Natural killer cell (primary cell): Measurements from ENCODE around the gene ISG20L2. TPM values are rescaled to one million over a fixed set of nuclear protein-coding genes. Genes with fewer than 3 reads are reported as not detected.

Source experiments
- ATAC-seq, 3 donors: fragments of 150-1000 bp in 2 of 3; fragments of 200-7000 bp in 1 of 3; cut with Tn5 transposase; 1 replicate in 1 of 3; 2 replicates in 2 of 3; pipeline ENCODE4 v1.10.0; 2021; ENCODE audit warnings: mild to moderate bottlenecking in 2 of 3, moderate library complexity in 2 of 3
- DNase-seq, 2 donors: peaks; one replicate each; pipeline versions ENCODE4 v3.0.0 to v3.0.0-alpha.2; 2013 to 2021; ENCODE audit warnings: mixed read lengths in 1 of 2
- H3K27ac ChIP-seq: one replicate; pipeline ENCODE4 v1.5.1; 2013; ENCODE audit warnings: mild to moderate bottlenecking, low read length
- H3K27me3 ChIP-seq: one replicate; pipeline ENCODE4 v1.6.1; 2013; ENCODE audit warnings: low read length; ENCODE audit not compliant: control insufficient read depth, insufficient read depth
- H3K36me3 ChIP-seq: one replicate; pipeline ENCODE4 v1.6.1; 2013; ENCODE audit warnings: low read length; ENCODE audit not compliant: control insufficient read depth, insufficient read depth
- H3K4me1 ChIP-seq: one replicate; pipeline ENCODE4 v1.6.1; 2013; ENCODE audit warnings: low read length; ENCODE audit not compliant: control insufficient read depth, insufficient read depth
- H3K4me3 ChIP-seq: one replicate; pipeline ENCODE4 v1.5.1; 2013; ENCODE audit warnings: low read length
- H3K9me3 ChIP-seq: one replicate; pipeline ENCODE4 v1.6.1; 2013; ENCODE audit warnings: low read length; ENCODE audit not compliant: control insufficient read depth, insufficient read depth
- H3K27ac Mint-ChIP-seq, 2 donors: one replicate each; pipeline ENCODE4 v1.8.0; 2022; ENCODE audit warnings: mild to moderate bottlenecking in 2 of 2, mixed read lengths in 2 of 2, moderate library complexity in 1 of 2
- H3K27me3 Mint-ChIP-seq, 2 donors: one replicate each; pipeline ENCODE4 v1.8.0; 2022; ENCODE audit warnings: low read depth in 2 of 2, mixed read lengths in 2 of 2
- H3K36me3 Mint-ChIP-seq: one replicate; pipeline ENCODE4 v1.8.0; 2022; ENCODE audit warnings: mixed read lengths
- H3K4me1 Mint-ChIP-seq, 2 donors: one replicate each; pipeline ENCODE4 v1.8.0; 2022; ENCODE audit warnings: mixed read lengths in 2 of 2
- H3K4me3 Mint-ChIP-seq: one replicate; pipeline ENCODE4 v1.8.0; 2022; ENCODE audit warnings: mild to moderate bottlenecking, moderate library complexity, mixed read lengths
- H3K9me3 Mint-ChIP-seq, 2 donors: one replicate each; pipeline ENCODE4 v1.8.0; 2022; ENCODE audit warnings: mixed read lengths in 2 of 2
- WGBS: methylation state at CpG from one replicate; pipeline ENCODE4 v1.1.7; 2013; ENCODE audit warnings: missing lambda C conversion rate; ENCODE audit not compliant: insufficient coverage; 5-methylcytosine and 5-hydroxymethylcytosine counted together
- intact Hi-C: fragments of 100-400 bp; cut with micrococcal nuclease; formaldehyde crosslinking; loops from one replicate; pipeline ENCODE4 v1.14.2; 2022
- total RNA-seq, 4 donors: library from RNA; stranded (reverse); fragments of 120-200 nt in 1 of 4; gene quantifications; one replicate each; pipeline versions ENCODE4 v1.2.3 to v1.2.4, GENCODE V29; 2013 to 2022
- TF ChIP-seq, protein P1 (sequence below): fragments of 200-600 bp; IDR thresholded peaks from one replicate; pipeline ENCODE4 v1.8.0; 2022; ENCODE audit warnings: antibody characterized with exemption

ISG20L2 gene
- total RNA-seq, 3 donors from 2014 or later (not counting 1 experiment from before 2014, with no cell fraction given): 60.3 to 71.9 (median 68.7) TPM

- Histone ChIP-seq H3K36me3 (peaks cover 3% of the 10 kb centered on the region), H3K4me1 (peaks cover 65% of the 10 kb centered on the region), H3K4me3 (peak overlapping the region; percentile 98), H3K27me3 (no peaks in the 10 kb centered on the region), H3K27ac (peak overlapping the region; percentile 89), H3K9me3 (no peaks in the 10 kb centered on the region)
- peaks cover 64 to 70% of the 10 kb centered on the region in 2 donors for H3K4me1 Mint-ChIP-seq
- H3K27ac Mint-ChIP-seq: peak overlapping the region; percentile 92 to 94
- intact Hi-C loops: no loop called here
- TF ChIP-seq, protein P1, sequence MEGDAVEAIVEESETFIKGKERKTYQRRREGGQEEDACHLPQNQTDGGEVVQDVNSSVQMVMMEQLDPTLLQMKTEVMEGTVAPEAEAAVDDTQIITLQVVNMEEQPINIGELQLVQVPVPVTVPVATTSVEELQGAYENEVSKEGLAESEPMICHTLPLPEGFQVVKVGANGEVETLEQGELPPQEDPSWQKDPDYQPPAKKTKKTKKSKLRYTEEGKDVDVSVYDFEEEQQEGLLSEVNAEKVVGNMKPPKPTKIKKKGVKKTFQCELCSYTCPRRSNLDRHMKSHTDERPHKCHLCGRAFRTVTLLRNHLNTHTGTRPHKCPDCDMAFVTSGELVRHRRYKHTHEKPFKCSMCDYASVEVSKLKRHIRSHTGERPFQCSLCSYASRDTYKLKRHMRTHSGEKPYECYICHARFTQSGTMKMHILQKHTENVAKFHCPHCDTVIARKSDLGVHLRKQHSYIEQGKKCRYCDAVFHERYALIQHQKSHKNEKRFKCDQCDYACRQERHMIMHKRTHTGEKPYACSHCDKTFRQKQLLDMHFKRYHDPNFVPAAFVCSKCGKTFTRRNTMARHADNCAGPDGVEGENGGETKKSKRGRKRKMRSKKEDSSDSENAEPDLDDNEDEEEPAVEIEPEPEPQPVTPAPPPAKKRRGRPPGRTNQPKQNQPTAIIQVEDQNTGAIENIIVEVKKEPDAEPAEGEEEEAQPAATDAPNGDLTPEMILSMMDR: no peak
- H3K27me3 Mint-ChIP-seq: no peaks in the 10 kb centered on the region
- 37% methylated on average over 8 of the region's 8 CpGs for WGBS
- H3K9me3 Mint-ChIP-seq: no peaks in the 10 kb centered on the region
- DNase-seq: peak in 1 of 2 donors; percentile 29
- peak overlapping the region; percentile 86 for H3K4me3 Mint-ChIP-seq
- H3K36me3 Mint-ChIP-seq: no peaks in the 10 kb centered on the region
- no peak for ATAC-seq
These were observed 21.0 kb upstream of the ISG20L2 start for GRCh38 chr1:156749419-156750118.

DNA sequence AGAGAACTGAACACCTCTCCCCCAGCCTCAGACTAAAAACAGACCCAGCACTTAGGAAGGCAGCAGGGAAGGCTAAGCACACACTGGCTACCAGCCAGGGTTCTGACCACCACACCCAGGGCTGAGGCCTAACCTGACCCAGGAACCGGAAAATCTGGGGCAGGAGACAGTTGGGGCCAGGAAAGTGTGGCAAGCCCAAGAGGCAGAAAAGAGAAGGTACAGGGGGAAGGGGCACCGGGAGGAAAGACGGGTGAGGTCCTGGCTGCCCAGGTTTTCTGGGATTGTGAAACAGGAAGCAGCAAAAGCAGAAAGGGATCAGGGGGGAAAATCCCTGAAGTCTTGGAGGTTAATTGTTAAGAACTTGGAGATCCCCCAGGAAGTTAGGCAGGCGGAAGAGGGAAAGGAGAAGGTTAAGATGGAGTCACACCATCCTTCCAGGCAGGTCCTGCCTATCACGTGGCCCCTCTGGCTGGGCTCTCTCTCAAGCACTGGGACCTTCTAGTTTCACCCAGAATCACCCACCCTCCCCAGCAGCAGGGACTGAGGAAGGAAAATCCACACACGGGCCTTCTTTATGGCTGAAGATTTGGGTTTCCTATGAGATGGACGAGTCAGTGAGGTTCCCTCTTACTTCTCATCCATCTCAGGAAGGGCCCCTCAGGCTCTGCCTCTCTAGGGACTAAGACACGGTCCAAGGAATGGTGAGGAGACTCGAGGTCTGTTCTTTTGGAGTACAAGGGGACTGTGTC is 20.3 kb upstream of the ISG20L2 start:
- TF ChIP-seq, protein P1: no peak

DNA sequence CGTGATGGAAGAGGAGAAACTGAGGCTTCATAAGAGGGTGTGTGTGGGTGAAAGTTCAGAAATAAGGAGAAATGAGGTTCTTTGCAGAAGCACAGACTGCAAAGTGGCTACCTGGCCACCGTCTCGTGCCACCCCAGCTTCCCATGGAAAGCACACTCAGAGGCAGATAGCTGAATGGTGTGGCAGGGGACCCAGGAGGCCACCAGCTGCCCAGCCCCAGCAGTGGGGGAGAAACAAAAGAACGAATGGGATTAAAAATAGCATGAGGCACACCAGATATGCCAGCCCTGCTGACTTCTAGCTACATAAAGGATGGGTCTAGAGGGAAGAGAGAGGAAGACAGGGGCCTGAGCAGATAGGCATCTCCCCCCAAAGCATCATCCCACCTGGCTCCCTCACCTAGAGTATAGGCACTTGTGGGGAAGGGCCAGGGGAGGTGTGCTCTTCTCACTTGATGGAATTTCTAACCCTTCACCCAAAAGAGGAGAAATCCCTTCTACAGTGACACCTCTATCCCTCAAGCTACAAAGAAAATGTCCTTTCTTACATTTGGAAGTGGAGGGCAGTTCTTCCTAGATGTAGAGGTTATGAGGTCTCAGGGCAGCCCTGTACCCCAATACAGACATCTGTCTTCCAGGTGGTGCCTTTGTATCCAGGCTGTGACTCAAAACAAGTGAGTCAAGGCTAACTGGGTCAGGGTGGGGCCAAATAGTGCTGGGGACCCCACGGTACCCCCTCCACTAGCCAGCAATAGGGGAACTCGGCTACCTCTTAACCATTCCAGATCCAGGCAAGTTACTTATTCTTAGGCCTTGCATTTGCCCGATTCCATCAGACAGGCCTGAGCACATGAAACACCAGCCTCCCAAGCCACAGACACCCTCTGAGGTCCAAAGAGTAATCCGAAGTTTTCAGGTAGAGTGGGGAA is 19.4 kb upstream of the ISG20L2 start:
- DNase-seq: peak in 1 of 2 donors; percentile 39
- H3K9me3 Mint-ChIP-seq: no peaks in the 10 kb centered on the region
- peak overlapping the region; percentile 92 to 94 for H3K27ac Mint-ChIP-seq
- H3K27me3 ChIP-seq: no peaks in the 10 kb centered on the region
- peak overlapping the region; percentile 89 for H3K27ac ChIP-seq
- H3K27me3 Mint-ChIP-seq: no peaks in the 10 kb centered on the region
- ATAC-seq: no peak
- peaks cover 63 to 69% of the 10 kb centered on the region in 2 donors for H3K4me1 Mint-ChIP-seq
- peaks cover 63% of the 10 kb centered on the region for H3K4me1 ChIP-seq
- H3K9me3 ChIP-seq: no peaks in the 10 kb centered on the region
- intact Hi-C loops: no loop called here
- 13% methylated on average over 8 of the region's 8 CpGs for WGBS
- H3K4me3 Mint-ChIP-seq: peak overlapping the region; percentile 86
- H3K4me3 ChIP-seq: no peak overlapping the region
- H3K36me3 ChIP-seq: peaks cover 14% of the 10 kb centered on the region
- no peaks in the 10 kb centered on the region for H3K36me3 Mint-ChIP-seq
- TF ChIP-seq, protein P1: no peak

More for the DNA sequence above, 20.3 kb upstream of the ISG20L2 start:
- Mint-ChIP-seq H3K4me1 (peaks cover 64 to 70% of the 10 kb centered on the region in 2 donors), H3K36me3 (no peaks in the 10 kb centered on the region), H3K27ac (peak overlapping the region; percentile 92 to 94), H3K9me3 (no peaks in the 10 kb centered on the region), H3K27me3 (no peaks in the 10 kb centered on the region), H3K4me3 (peak overlapping the region; percentile 86)
- DNase-seq (peak in 1 of 2 donors; percentile 48), ATAC-seq (no peak)
- intact Hi-C loops: no loop called here
- Histone ChIP-seq H3K9me3 (no peaks in the 10 kb centered on the region), H3K27ac (peak overlapping the region; percentile 89), H3K27me3 (no peaks in the 10 kb centered on the region), H3K4me3 (peak overlapping the region; percentile 2), H3K4me1 (peaks cover 65% of the 10 kb centered on the region), H3K36me3 (peaks cover 7% of the 10 kb centered on the region)
- WGBS: 13% methylated on average over 8 of the region's 9 CpGs
